ENCODE data around the gene CYB561D1. TPM values are rescaled to one million over a fixed set of nuclear protein-coding genes. Genes with fewer than 3 reads are reported as not detected.
A peak's percentile ranks its signal among the peaks of the same experiment; 100 is the strongest.
"Not testable (repeated sequence)": the region's sequence is repeated elsewhere in the genome, so short reads cannot be mapped to it uniquely, and the experiment has no call there.

CYB561D1 gene
- 11.1 and 13.6 TPM in 2 replicates for total RNA-seq

- Mint-ChIP-seq H3K27ac (peak within 1 kb of the TSS; percentile 75), H3K9me3 (no peaks in the 10 kb centered on the region), H3K4me3 (ENCODE audit: low read depth) (peak within 1 kb of the TSS; percentile 94), H3K36me3 (ENCODE audit: low read depth) (peaks cover 36% of the 10 kb centered on the region), H3K4me1 (ENCODE audit: low read depth) (peaks cover 24% of the 10 kb centered on the region), H3K27me3 (ENCODE audit: low read depth) (no peaks in the 10 kb centered on the region)
- intact Hi-C loops (cut with micrococcal nuclease), result loop anchor here (1.0 kb wide), 2 partner anchors 10 to 38 kb away; no protein-coding TSS in a partner anchor
- DNase-seq (ENCODE audit: low spot score), result peak; percentile 87
Measured at GRCh38 chr1:109493805-109494539, at the start of gene CYB561D1. CYB561D1 (plus strand) TSS chr1:109494094; CDS start chr1:109494140, 46 bp downstream.

GRCh38 chr1:109444346-109444745, 49.5 kb upstream of the CYB561D1 start:
- Mint-ChIP-seq H3K4me3 (ENCODE audit: low read depth) (no peak overlapping the region), H3K36me3 (ENCODE audit: low read depth) (no peaks in the 10 kb centered on the region), H3K4me1 (ENCODE audit: low read depth) (no peaks in the 10 kb centered on the region), H3K27me3 (ENCODE audit: low read depth) (peaks cover 21% of the 10 kb centered on the region), H3K27ac (no peak overlapping the region), H3K9me3 (no peaks in the 10 kb centered on the region)
- DNase-seq (ENCODE audit: low spot score), result no peak
- intact Hi-C loops (cut with micrococcal nuclease), result no loop called here

- H3K9me3 Mint-ChIP-seq, result not testable (repeated sequence)
Measured at GRCh38 chr1:109445949-109446695, 47.8 kb upstream of the CYB561D1 start.

GRCh38 chr1:109447524-109447923, 46.4 kb upstream of the CYB561D1 start:
- H3K4me3 Mint-ChIP-seq (ENCODE audit: low read depth), result no peak overlapping the region
- intact Hi-C loops (cut with micrococcal nuclease), result no loop called here
- peaks cover 38% of the 10 kb centered on the region for H3K27me3 Mint-ChIP-seq (ENCODE audit: low read depth)
- H3K36me3 Mint-ChIP-seq (ENCODE audit: low read depth), result no peaks in the 10 kb centered on the region
- H3K9me3 Mint-ChIP-seq, result no peaks in the 10 kb centered on the region
- DNase-seq (ENCODE audit: low spot score), result no peak
- H3K4me1 Mint-ChIP-seq (ENCODE audit: low read depth), result no peaks in the 10 kb centered on the region
- no peak overlapping the region for H3K27ac Mint-ChIP-seq

More at GRCh38 chr1:109445949-109446695, 47.8 kb upstream of the CYB561D1 start:
- H3K27ac Mint-ChIP-seq; intact Hi-C loops (cut with micrococcal nuclease); H3K36me3 Mint-ChIP-seq (ENCODE audit: low read depth); H3K4me3 Mint-ChIP-seq (ENCODE audit: low read depth); DNase-seq (ENCODE audit: low spot score); H3K4me1 Mint-ChIP-seq (ENCODE audit: low read depth): not testable (repeated sequence)
- peaks cover 34% of the 10 kb centered on the region for H3K27me3 Mint-ChIP-seq (ENCODE audit: low read depth)

- Mint-ChIP-seq H3K9me3 (peaks cover 21% of the 10 kb centered on the region), H3K4me3 (ENCODE audit: low read depth) (no peak overlapping the region), H3K36me3 (ENCODE audit: low read depth) (peaks cover 2% of the 10 kb centered on the region), H3K27me3 (ENCODE audit: low read depth) (peaks cover 39% of the 10 kb centered on the region), H3K27ac (no peak overlapping the region), H3K4me1 (ENCODE audit: low read depth) (no peaks in the 10 kb centered on the region)
- intact Hi-C loops (cut with micrococcal nuclease), result no loop called here
- DNase-seq (ENCODE audit: low spot score), result no peak
Measured at GRCh38 chr1:109454497-109455133, 39.3 kb upstream of the CYB561D1 start.

- peaks cover 21% of the 10 kb centered on the region for H3K9me3 Mint-ChIP-seq
- peaks cover 2% of the 10 kb centered on the region for H3K36me3 Mint-ChIP-seq (ENCODE audit: low read depth)
- H3K4me1 Mint-ChIP-seq (ENCODE audit: low read depth), result no peaks in the 10 kb centered on the region
- no peak overlapping the region for H3K4me3 Mint-ChIP-seq (ENCODE audit: low read depth)
- intact Hi-C loops (cut with micrococcal nuclease), result no loop called here
- peaks cover 42% of the 10 kb centered on the region for H3K27me3 Mint-ChIP-seq (ENCODE audit: low read depth)
- no peak for DNase-seq (ENCODE audit: low spot score)
- no peak overlapping the region for H3K27ac Mint-ChIP-seq
Measured at GRCh38 chr1:109457819-109458218, 36.1 kb upstream of the CYB561D1 start.

GRCh38 chr1:109466125-109466451, 27.8 kb upstream of the CYB561D1 start:
- intact Hi-C loops (cut with micrococcal nuclease), result no loop called here

GRCh38 chr1:109466452-109467300, 27.2 kb upstream of the CYB561D1 start, which contains the start of gene SYPL2:
SYPL2 (plus strand) TSS chr1:109466546; CDS start chr1:109466844, 298 bp downstream.
- H3K27me3 Mint-ChIP-seq (ENCODE audit: low read depth), result peaks cover 84% of the 10 kb centered on the region
- no peak for DNase-seq (ENCODE audit: low spot score)
- H3K4me3 Mint-ChIP-seq (ENCODE audit: low read depth), result peak within 1 kb of the TSS; percentile 55
- intact Hi-C loops (cut with micrococcal nuclease), result no loop called here
- H3K9me3 Mint-ChIP-seq, result no peaks in the 10 kb centered on the region
- no peaks in the 10 kb centered on the region for H3K4me1 Mint-ChIP-seq (ENCODE audit: low read depth)
- no peaks in the 10 kb centered on the region for H3K36me3 Mint-ChIP-seq (ENCODE audit: low read depth)
- H3K27ac Mint-ChIP-seq, result no peak within 1 kb of the TSS

More at GRCh38 chr1:109466125-109466451, 27.8 kb upstream of the CYB561D1 start:
- no peaks in the 10 kb centered on the region for H3K9me3 Mint-ChIP-seq
- H3K27ac Mint-ChIP-seq, result no peak overlapping the region
- H3K4me1 Mint-ChIP-seq (ENCODE audit: low read depth), result no peaks in the 10 kb centered on the region
- no peaks in the 10 kb centered on the region for H3K36me3 Mint-ChIP-seq (ENCODE audit: low read depth)
- peaks cover 85% of the 10 kb centered on the region for H3K27me3 Mint-ChIP-seq (ENCODE audit: low read depth)
- peak overlapping the region; percentile 55 for H3K4me3 Mint-ChIP-seq (ENCODE audit: low read depth)
- no peak for DNase-seq (ENCODE audit: low spot score)

GRCh38 chr1:109467301-109467777, 26.6 kb upstream of the CYB561D1 start:
- H3K27ac Mint-ChIP-seq, result no peak overlapping the region
- H3K4me3 Mint-ChIP-seq (ENCODE audit: low read depth), result no peak overlapping the region
- H3K4me1 Mint-ChIP-seq (ENCODE audit: low read depth), result no peaks in the 10 kb centered on the region
- peaks cover 80% of the 10 kb centered on the region for H3K27me3 Mint-ChIP-seq (ENCODE audit: low read depth)
- DNase-seq (ENCODE audit: low spot score), result no peak
- H3K9me3 Mint-ChIP-seq, result no peaks in the 10 kb centered on the region
- no peaks in the 10 kb centered on the region for H3K36me3 Mint-ChIP-seq (ENCODE audit: low read depth)
- intact Hi-C loops (cut with micrococcal nuclease), result no loop called here

GRCh38 chr1:109468061-109468460, 25.8 kb upstream of the CYB561D1 start:
- Mint-ChIP-seq H3K4me3 (ENCODE audit: low read depth) (no peak overlapping the region), H3K9me3 (no peaks in the 10 kb centered on the region), H3K36me3 (ENCODE audit: low read depth) (no peaks in the 10 kb centered on the region), H3K4me1 (ENCODE audit: low read depth) (no peaks in the 10 kb centered on the region), H3K27me3 (ENCODE audit: low read depth) (peaks cover 74% of the 10 kb centered on the region), H3K27ac (no peak overlapping the region)
- DNase-seq (ENCODE audit: low spot score), result no peak
- intact Hi-C loops (cut with micrococcal nuclease), result no loop called here

- H3K4me3 Mint-ChIP-seq (ENCODE audit: low read depth), result no peak overlapping the region
- H3K4me1 Mint-ChIP-seq (ENCODE audit: low read depth), result no peaks in the 10 kb centered on the region
- peaks cover 67% of the 10 kb centered on the region for H3K27me3 Mint-ChIP-seq (ENCODE audit: low read depth)
- no peak overlapping the region for H3K27ac Mint-ChIP-seq
- DNase-seq (ENCODE audit: low spot score), result no peak
- H3K36me3 Mint-ChIP-seq (ENCODE audit: low read depth), result no peaks in the 10 kb centered on the region
- intact Hi-C loops (cut with micrococcal nuclease), result no loop called here
- H3K9me3 Mint-ChIP-seq, result no peaks in the 10 kb centered on the region
Measured at GRCh38 chr1:109468903-109469302, 25.0 kb upstream of the CYB561D1 start.

- H3K27ac Mint-ChIP-seq, result no peak overlapping the region
- intact Hi-C loops (cut with micrococcal nuclease), result no loop called here
- no peaks in the 10 kb centered on the region for H3K36me3 Mint-ChIP-seq (ENCODE audit: low read depth)
- no peak overlapping the region for H3K4me3 Mint-ChIP-seq (ENCODE audit: low read depth)
- H3K4me1 Mint-ChIP-seq (ENCODE audit: low read depth), result no peaks in the 10 kb centered on the region
- peaks cover 56% of the 10 kb centered on the region for H3K27me3 Mint-ChIP-seq (ENCODE audit: low read depth)
- no peak for DNase-seq (ENCODE audit: low spot score)
- H3K9me3 Mint-ChIP-seq, result no peaks in the 10 kb centered on the region
Measured at GRCh38 chr1:109470245-109470644, 23.6 kb upstream of the CYB561D1 start.
